Skin of body (tissue), 2 donors: Measurements from ENCODE around the gene GRK6. TPM values are rescaled to one million over a fixed set of nuclear protein-coding genes. Genes with fewer than 3 reads are reported as not detected.

Experiments
- DNase-seq: peaks from one replicate; lab custom pipeline; 2025; lab: John Stamatoyannopoulos, UW
- total RNA-seq: library from RNA; depleted of rRNA; stranded (reverse); fragments of >200 nt; gene quantifications from one replicate; pipeline ENCODE4 v1.2.3, GENCODE V29; 2014

The GRK6 gene
- total RNA-seq, result 23.8 TPM

GRCh38 chr5:177426566-177427210 lies at the start of gene GRK6:
TSS of gene GRK6 (plus strand) at chr5:177426676. CDS start at chr5:177426846, 170 bp downstream.
- no peak for DNase-seq

GRCh38 chr5:177377851-177378776 lies 48.4 kb upstream of the GRK6 start:
- DNase-seq, result no peak

GRCh38 chr5:177378884-177379883 lies 47.3 kb upstream of the GRK6 start:
- no peak for DNase-seq

GRCh38 chr5:177380805-177381126 lies 45.7 kb upstream of the GRK6 start:
- DNase-seq, result no peak

- no peak for DNase-seq
Measured at GRCh38 chr5:177382423-177383029, 44.0 kb upstream of the GRK6 start.

- DNase-seq, result no peak
Measured at GRCh38 chr5:177383181-177383580, 43.3 kb upstream of the GRK6 start.

- DNase-seq, result no peak
Measured at GRCh38 chr5:177384134-177384533, 42.3 kb upstream of the GRK6 start, which contains the start of gene SLC34A1. TSS of gene SLC34A1 (plus strand) at chr5:177384434. CDS start at chr5:177385742, 1,308 bp downstream.

GRCh38 chr5:177385720-177386119 lies 40.8 kb upstream of the GRK6 start:
- DNase-seq, result no peak

- DNase-seq, result no peak
Measured at GRCh38 chr5:177386542-177386941, 39.9 kb upstream of the GRK6 start.

GRCh38 chr5:177387405-177387804 lies 39.1 kb upstream of the GRK6 start:
- DNase-seq, result no peak

GRCh38 chr5:177388521-177389052 lies 37.9 kb upstream of the GRK6 start:
- DNase-seq, result no peak

GRCh38 chr5:177389241-177390169 lies 37.0 kb upstream of the GRK6 start:
- DNase-seq, result peak; percentile 41

- peak; percentile 84 for DNase-seq
Measured at GRCh38 chr5:177390363-177391300, 35.8 kb upstream of the GRK6 start.

- DNase-seq, result no peak
Measured at GRCh38 chr5:177392765-177393164, 33.7 kb upstream of the GRK6 start.

- DNase-seq, result no peak
Measured at GRCh38 chr5:177393206-177393765, 33.2 kb upstream of the GRK6 start.

- DNase-seq, result no peak
Measured at GRCh38 chr5:177393990-177394389, 32.5 kb upstream of the GRK6 start.

GRCh38 chr5:177396078-177396477 lies 30.4 kb upstream of the GRK6 start:
- no peak for DNase-seq

- DNase-seq, result no peak
Measured at GRCh38 chr5:177396807-177397206, 29.7 kb upstream of the GRK6 start.
